Measurements from ENCODE around the gene TBX20.

TBX20 gene, protein sequence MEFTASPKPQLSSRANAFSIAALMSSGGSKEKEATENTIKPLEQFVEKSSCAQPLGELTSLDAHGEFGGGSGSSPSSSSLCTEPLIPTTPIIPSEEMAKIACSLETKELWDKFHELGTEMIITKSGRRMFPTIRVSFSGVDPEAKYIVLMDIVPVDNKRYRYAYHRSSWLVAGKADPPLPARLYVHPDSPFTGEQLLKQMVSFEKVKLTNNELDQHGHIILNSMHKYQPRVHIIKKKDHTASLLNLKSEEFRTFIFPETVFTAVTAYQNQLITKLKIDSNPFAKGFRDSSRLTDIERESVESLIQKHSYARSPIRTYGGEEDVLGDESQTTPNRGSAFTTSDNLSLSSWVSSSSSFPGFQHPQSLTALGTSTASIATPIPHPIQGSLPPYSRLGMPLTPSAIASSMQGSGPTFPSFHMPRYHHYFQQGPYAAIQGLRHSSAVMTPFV

DNA sequence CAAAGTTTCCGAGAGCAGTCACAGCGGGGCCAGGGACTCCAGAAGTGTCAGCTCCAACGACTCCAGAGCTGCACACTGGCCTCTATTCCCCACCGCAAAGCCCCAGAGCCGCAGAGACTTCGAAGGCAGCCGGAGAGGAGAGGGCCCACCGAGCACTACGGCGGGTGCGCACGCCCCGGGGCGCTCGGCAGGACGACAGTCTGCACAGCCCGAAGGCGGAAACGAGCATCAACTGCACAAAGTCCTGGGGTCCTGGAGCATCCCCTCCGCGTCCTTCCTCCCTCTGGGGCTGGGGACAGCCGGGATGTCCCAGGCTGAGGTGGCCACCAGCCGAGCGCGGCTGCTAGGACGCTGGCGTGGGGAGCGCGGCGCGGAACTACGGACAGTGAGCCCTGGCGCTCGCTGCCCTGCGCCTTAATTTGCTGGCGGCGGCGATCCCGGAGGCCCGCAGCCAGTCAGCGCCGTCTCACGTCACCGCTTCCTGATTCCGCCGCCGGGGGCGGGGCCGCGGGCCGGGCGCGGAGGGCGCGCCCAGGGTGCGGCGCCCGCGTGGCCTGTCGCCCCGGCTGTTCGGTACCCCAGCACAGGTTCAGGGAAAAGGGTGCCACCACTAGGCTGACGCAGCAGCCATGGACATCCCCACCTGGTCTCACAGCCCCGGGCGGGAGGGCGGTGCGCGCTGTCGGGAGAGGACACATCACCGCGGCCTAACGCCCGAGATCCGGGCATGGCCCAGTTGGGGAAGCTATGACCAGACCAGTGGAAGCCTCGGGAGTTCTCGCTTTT, at the start of gene TBX20:
Gene TBX20 (minus strand): TSS at position 391 of the 786 bp plus-strand sequence. CDS start 480 bp downstream, outside the sequence.
- no peaks in the 10 kb centered on the region for H3K9me3 Mint-ChIP-seq
- no peak within 1 kb of the TSS for H3K27ac Mint-ChIP-seq
- H3K4me3 Mint-ChIP-seq = peak within 1 kb of the TSS; percentile 26
- H3K36me3 Mint-ChIP-seq = peaks cover 1% of the 10 kb centered on the region
- H3K4me1 Mint-ChIP-seq = peaks cover 18% of the 10 kb centered on the region
- H3K27me3 Mint-ChIP-seq = peaks cover 58% of the 10 kb centered on the region

- no peaks in the 10 kb centered on the region for H3K4me1 Mint-ChIP-seq
- no peak overlapping the region for H3K4me3 Mint-ChIP-seq
- H3K27me3 Mint-ChIP-seq = peaks cover 6% of the 10 kb centered on the region
- peaks cover 2% of the 10 kb centered on the region for H3K36me3 Mint-ChIP-seq
- no peak overlapping the region for H3K27ac Mint-ChIP-seq
- peaks cover 4% of the 10 kb centered on the region for H3K9me3 Mint-ChIP-seq
Observed at GRCh38 chr7:35289376-35289775, 35.5 kb upstream of the TBX20 start.

GRCh38 chr7:35286986-35287385, 33.1 kb upstream of the TBX20 start:
- no peaks in the 10 kb centered on the region for H3K4me1 Mint-ChIP-seq
- no peak overlapping the region for H3K27ac Mint-ChIP-seq
- H3K9me3 Mint-ChIP-seq = peaks cover 4% of the 10 kb centered on the region
- no peak overlapping the region for H3K4me3 Mint-ChIP-seq
- H3K27me3 Mint-ChIP-seq = peaks cover 3% of the 10 kb centered on the region
- peaks cover 2% of the 10 kb centered on the region for H3K36me3 Mint-ChIP-seq

DNA sequence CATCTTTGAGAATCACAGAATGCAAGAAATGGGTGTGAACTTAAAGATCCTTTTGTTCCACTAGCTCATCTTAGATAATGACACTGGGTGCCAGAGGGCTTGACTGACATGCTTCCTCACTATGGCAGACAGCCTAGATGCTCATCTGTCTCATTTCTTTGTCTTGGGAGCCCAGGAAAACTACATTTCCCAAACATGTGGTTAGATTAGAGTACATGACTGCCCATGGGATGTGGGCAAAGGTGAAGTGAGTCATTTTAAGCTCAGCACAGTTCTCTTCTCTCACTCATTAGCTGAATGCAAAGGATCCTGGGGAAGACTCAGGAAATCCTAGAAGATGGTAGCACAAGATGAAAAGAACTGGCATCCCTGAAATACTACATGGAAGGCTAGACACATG, 32.5 kb upstream of the TBX20 start:
- H3K9me3 Mint-ChIP-seq = peaks cover 4% of the 10 kb centered on the region
- peaks cover 3% of the 10 kb centered on the region for H3K27me3 Mint-ChIP-seq
- no peak overlapping the region for H3K4me3 Mint-ChIP-seq
- no peaks in the 10 kb centered on the region for H3K4me1 Mint-ChIP-seq
- H3K27ac Mint-ChIP-seq = no peak overlapping the region
- peaks cover 2% of the 10 kb centered on the region for H3K36me3 Mint-ChIP-seq

GRCh38 chr7:35285799-35286198, 31.9 kb upstream of the TBX20 start:
- Mint-ChIP-seq H3K4me3 (no peak overlapping the region), H3K27me3 (peaks cover 7% of the 10 kb centered on the region), H3K9me3 (peaks cover 4% of the 10 kb centered on the region), H3K27ac (no peak overlapping the region), H3K4me1 (no peaks in the 10 kb centered on the region), H3K36me3 (peaks cover 2% of the 10 kb centered on the region)

GRCh38 chr7:35280902-35281301, 27.0 kb upstream of the TBX20 start:
- Mint-ChIP-seq H3K27me3 (peaks cover 8% of the 10 kb centered on the region), H3K4me1 (no peaks in the 10 kb centered on the region), H3K9me3 (no peaks in the 10 kb centered on the region), H3K27ac (no peak overlapping the region), H3K4me3 (no peak overlapping the region), H3K36me3 (no peaks in the 10 kb centered on the region)

- Mint-ChIP-seq H3K9me3 (no peaks in the 10 kb centered on the region), H3K36me3 (no peaks in the 10 kb centered on the region), H3K4me3 (no peak overlapping the region), H3K27ac (no peak overlapping the region), H3K4me1 (no peaks in the 10 kb centered on the region), H3K27me3 (peaks cover 13% of the 10 kb centered on the region)
Observed at GRCh38 chr7:35277359-35277758, 23.5 kb upstream of the TBX20 start.

DNA sequence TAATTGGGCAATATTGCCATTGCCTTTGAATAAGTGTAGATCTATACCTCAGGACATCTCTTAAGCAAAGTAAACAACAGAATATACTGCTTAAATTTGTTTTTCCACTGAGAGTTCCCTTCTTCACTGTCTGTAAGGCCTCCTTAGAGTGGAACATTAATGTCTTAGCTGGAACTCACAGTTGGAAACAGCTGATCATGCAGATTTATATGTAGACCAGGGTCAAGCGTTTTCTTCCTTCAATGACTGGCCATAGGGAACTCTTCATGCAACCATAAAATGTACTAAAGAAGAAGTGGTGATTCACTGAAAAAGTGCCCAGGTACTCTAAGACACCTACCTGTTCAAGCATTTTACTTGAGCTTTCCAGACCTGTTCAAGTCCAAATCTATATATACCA, 18.3 kb upstream of the TBX20 start:
- Mint-ChIP-seq H3K9me3 (no peaks in the 10 kb centered on the region), H3K27me3 (peaks cover 11% of the 10 kb centered on the region), H3K4me3 (no peak overlapping the region), H3K27ac (no peak overlapping the region), H3K36me3 (no peaks in the 10 kb centered on the region), H3K4me1 (no peaks in the 10 kb centered on the region)

DNA sequence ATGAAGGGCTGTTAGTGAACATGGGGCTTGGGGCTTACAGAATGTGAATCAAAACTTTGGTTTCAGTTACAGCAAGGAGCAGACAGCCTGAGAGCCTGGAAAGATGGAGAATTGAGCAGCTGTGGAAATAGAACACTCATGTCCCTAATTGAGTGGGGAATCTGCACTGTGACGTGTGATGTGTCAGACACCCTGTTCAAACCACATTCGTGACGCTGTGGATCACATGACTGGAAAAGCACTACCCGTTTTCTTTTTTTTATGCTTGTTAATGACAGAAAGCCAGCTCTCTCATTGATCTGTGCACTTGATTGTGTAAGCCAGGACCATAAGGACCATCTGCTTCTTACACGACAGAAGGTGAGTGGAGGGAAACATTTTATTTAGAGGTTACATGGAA, 15.1 kb upstream of the TBX20 start:
- Mint-ChIP-seq H3K27ac (no peak overlapping the region), H3K36me3 (no peaks in the 10 kb centered on the region), H3K4me3 (no peak overlapping the region), H3K27me3 (peaks cover 18% of the 10 kb centered on the region), H3K4me1 (no peaks in the 10 kb centered on the region), H3K9me3 (no peaks in the 10 kb centered on the region)

- Mint-ChIP-seq H3K4me1 (no peaks in the 10 kb centered on the region), H3K27ac (no peak overlapping the region), H3K36me3 (no peaks in the 10 kb centered on the region)
Observed at GRCh38 chr7:35267411-35267810, 13.5 kb upstream of the TBX20 start.

DNA sequence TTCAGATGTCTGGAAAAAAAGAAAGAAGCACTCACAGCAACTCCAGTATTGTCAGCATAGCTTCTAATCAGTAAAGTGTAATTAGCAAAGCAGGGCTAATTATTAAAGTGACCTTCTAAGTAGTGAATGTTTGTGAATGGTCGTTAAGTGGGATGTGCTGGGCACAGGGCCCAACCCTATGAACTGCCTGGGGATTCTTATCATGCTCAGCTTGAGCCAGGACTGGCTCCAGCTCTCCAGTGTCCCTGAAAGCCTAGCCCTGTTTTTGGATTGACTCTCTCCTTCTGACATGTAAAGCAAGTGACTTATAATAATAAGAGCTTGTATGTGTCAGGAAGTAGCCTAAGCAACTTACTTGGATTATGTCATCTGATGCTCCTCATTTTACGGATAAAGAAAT, 9.5 kb upstream of the TBX20 start:
- no peaks in the 10 kb centered on the region for H3K36me3 Mint-ChIP-seq
- no peak overlapping the region for H3K27ac Mint-ChIP-seq
- H3K4me3 Mint-ChIP-seq = no peak overlapping the region
- H3K27me3 Mint-ChIP-seq = peaks cover 45% of the 10 kb centered on the region
- no peaks in the 10 kb centered on the region for H3K9me3 Mint-ChIP-seq
- H3K4me1 Mint-ChIP-seq = peaks cover 5% of the 10 kb centered on the region

More at GRCh38 chr7:35267411-35267810, 13.5 kb upstream of the TBX20 start:
- H3K4me3 Mint-ChIP-seq = no peak overlapping the region
- H3K27me3 Mint-ChIP-seq = peaks cover 27% of the 10 kb centered on the region
- H3K9me3 Mint-ChIP-seq = no peaks in the 10 kb centered on the region

- H3K4me3 Mint-ChIP-seq = no peak overlapping the region
- H3K27me3 Mint-ChIP-seq = peaks cover 46% of the 10 kb centered on the region
- H3K27ac Mint-ChIP-seq = no peak overlapping the region
Observed at GRCh38 chr7:35261476-35262285, 7.8 kb upstream of the TBX20 start.

DNA sequence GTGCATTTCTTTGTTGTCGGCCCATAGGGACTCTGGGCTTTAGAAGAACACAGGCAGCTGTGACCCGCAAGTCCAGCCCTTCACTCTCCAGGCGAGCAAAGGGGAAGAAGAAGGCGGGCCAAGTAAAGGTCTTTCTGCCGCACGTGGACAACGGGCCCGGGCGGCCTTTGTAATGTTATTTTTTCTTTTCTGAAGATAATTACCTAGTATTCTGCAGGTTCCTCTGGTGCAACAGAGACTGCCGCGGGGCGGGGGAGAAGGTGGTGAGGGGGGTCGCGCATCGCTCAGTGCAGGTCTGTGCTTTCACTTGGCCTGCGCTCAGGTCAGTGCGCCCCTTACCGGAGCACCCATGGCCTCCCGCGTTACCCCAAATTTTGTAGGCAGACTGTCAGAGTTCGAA, 7.1 kb upstream of the TBX20 start:
- Mint-ChIP-seq H3K9me3 (no peaks in the 10 kb centered on the region), H3K4me1 (peaks cover 6% of the 10 kb centered on the region), H3K4me3 (no peak overlapping the region), H3K27ac (no peak overlapping the region), H3K27me3 (peaks cover 50% of the 10 kb centered on the region), H3K36me3 (no peaks in the 10 kb centered on the region)

More at GRCh38 chr7:35261476-35262285, 7.8 kb upstream of the TBX20 start:
- H3K4me1 Mint-ChIP-seq = peaks cover 6% of the 10 kb centered on the region
- no peaks in the 10 kb centered on the region for H3K36me3 Mint-ChIP-seq
- H3K9me3 Mint-ChIP-seq = no peaks in the 10 kb centered on the region

DNA sequence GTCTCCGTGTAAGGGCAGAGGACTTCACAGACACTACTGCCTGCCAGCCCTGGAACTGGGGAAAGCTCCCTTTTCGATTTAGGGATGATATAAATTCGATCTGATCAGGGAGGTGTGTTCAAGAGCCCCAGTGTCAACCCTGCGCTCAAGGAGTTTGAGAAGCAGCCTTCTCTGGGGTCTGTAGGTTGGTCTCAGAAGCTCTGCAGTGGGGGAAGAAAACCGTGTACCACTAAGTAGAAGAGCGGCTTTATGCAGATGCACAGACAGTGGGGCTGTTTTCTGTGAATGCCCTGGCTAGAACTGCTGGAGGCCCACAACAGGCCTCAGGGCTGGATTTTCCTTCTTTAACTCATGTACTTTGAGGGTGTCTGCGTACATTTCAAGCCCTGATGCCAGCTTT, 6.3 kb upstream of the TBX20 start:
- H3K36me3 Mint-ChIP-seq = no peaks in the 10 kb centered on the region
- peaks cover 6% of the 10 kb centered on the region for H3K4me1 Mint-ChIP-seq
- peaks cover 54% of the 10 kb centered on the region for H3K27me3 Mint-ChIP-seq
- no peaks in the 10 kb centered on the region for H3K9me3 Mint-ChIP-seq
- H3K27ac Mint-ChIP-seq = no peak overlapping the region
- H3K4me3 Mint-ChIP-seq = no peak overlapping the region

GRCh38 chr7:35259523-35259908, 5.6 kb upstream of the TBX20 start:
- H3K27ac Mint-ChIP-seq = no peak overlapping the region
- peaks cover 6% of the 10 kb centered on the region for H3K4me1 Mint-ChIP-seq
- H3K36me3 Mint-ChIP-seq = peaks cover 1% of the 10 kb centered on the region
- no peaks in the 10 kb centered on the region for H3K9me3 Mint-ChIP-seq
- no peak overlapping the region for H3K4me3 Mint-ChIP-seq
- H3K27me3 Mint-ChIP-seq = peaks cover 52% of the 10 kb centered on the region

Data from activated naive CD4-positive, alpha-beta T cell treated with anti-CD3 and anti-CD28 coated beads, Interleukin-2, amount 50 U/mL, for 24 hours (primary cell).